Ishikawa (cell line): ENCODE measurements around the gene EHF.

ENCODE experiments used
- CREB1 ChIP-seq: IDR thresholded peaks from 2 replicates; pipeline ENCODE4 v1.6.1; 2012; ENCODE audit warnings: low read depth
- EP300 ChIP-seq: IDR thresholded peaks from 2 replicates; pipeline ENCODE4 v1.6.1; 2012; ENCODE audit warnings: borderline replicate concordance
- FOXM1 ChIP-seq: IDR thresholded peaks from 2 replicates; pipeline ENCODE4 v1.6.1; 2012; ENCODE audit warnings: low read depth, borderline replicate concordance
- RAD21 ChIP-seq: IDR thresholded peaks from 2 replicates; pipeline ENCODE4 v1.6.1; 2012; ENCODE audit warnings: low read depth
- TCF12 ChIP-seq: IDR thresholded peaks from 2 replicates; pipeline ENCODE4 v1.6.1; 2012; ENCODE audit warnings: low read depth
- TEAD4 ChIP-seq: IDR thresholded peaks from 2 replicates; pipeline ENCODE4 v1.6.1; 2012
- YY1 ChIP-seq: IDR thresholded peaks from 2 replicates; pipeline ENCODE4 v1.6.1; 2012; ENCODE audit warnings: low read depth
- ZBTB7A ChIP-seq: IDR thresholded peaks from 2 replicates; pipeline ENCODE4 v1.6.1; 2012; ENCODE audit warnings: low read depth
- TF ChIP-seq, protein P1 (sequence below): IDR thresholded peaks from 2 replicates; pipeline ENCODE4 v1.6.1; 2012; ENCODE audit warnings: low read depth, mild to moderate bottlenecking

GRCh38 chr11:34653031-34653430 is 32.1 kb downstream of the EHF start:
- TF ChIP-seq YY1 (no peak), TCF12 (no peak), RAD21 (no peak), EP300 (no peak), FOXM1 (no peak), ZBTB7A (no peak), TEAD4 (no peak), CREB1 (no peak)
- TF ChIP-seq, protein P1, sequence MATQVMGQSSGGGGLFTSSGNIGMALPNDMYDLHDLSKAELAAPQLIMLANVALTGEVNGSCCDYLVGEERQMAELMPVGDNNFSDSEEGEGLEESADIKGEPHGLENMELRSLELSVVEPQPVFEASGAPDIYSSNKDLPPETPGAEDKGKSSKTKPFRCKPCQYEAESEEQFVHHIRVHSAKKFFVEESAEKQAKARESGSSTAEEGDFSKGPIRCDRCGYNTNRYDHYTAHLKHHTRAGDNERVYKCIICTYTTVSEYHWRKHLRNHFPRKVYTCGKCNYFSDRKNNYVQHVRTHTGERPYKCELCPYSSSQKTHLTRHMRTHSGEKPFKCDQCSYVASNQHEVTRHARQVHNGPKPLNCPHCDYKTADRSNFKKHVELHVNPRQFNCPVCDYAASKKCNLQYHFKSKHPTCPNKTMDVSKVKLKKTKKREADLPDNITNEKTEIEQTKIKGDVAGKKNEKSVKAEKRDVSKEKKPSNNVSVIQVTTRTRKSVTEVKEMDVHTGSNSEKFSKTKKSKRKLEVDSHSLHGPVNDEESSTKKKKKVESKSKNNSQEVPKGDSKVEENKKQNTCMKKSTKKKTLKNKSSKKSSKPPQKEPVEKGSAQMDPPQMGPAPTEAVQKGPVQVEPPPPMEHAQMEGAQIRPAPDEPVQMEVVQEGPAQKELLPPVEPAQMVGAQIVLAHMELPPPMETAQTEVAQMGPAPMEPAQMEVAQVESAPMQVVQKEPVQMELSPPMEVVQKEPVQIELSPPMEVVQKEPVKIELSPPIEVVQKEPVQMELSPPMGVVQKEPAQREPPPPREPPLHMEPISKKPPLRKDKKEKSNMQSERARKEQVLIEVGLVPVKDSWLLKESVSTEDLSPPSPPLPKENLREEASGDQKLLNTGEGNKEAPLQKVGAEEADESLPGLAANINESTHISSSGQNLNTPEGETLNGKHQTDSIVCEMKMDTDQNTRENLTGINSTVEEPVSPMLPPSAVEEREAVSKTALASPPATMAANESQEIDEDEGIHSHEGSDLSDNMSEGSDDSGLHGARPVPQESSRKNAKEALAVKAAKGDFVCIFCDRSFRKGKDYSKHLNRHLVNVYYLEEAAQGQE, result no peak
